ENCODE data around the gene RSBN1.

DNA sequence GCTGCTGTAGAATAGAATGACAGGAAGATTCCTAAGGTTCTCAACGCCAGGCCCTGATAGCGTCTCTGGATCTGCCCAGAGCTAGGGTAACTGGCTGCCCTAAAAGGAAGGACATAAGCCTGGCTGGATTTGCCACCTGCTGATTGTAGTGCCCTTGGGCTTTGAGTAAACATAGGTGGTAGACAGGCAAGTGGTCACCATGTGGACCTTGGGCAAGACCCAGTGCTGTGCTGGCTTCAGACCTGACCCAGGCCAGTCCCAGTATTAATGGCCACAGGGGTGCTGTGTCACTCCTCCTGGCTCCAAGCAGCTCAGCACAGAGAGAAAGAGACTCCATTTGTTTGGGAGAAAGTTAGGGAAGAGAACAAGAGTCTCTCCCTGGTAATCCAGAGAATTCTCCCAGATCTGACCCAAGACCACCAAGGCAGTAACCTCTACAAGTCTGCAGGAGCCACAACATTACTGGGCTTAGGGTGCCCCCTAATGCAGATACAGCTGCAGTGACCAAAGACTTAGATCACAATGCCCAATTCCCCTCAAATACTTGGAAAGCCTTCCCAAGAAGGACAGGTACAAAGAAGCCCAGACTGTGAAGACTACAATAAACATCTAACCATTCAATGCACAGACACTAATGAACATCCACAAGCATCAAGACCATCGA lies 97.5 kb downstream of the RSBN1 start:
- TF ChIP-seq CTCF (IDR thresholded peaks at IDR 0.05) = no peak
- no peak for TF ChIP-seq ZFX (IDR thresholded peaks at IDR 0.05; ENCODE audit: borderline replicate concordance)
